Measurements from ENCODE around the gene C6orf132. TPM values are rescaled to one million over a fixed set of nuclear protein-coding genes. Genes with fewer than 3 reads are reported as not detected.

C6orf132 gene
- total and polyA plus RNA-seq, 2 of the 4 experiments (the other 2 are of a cell fraction), result 0.72 to 1.7 TPM

GRCh38 chr6:42163981-42164380 is 21.6 kb upstream of the C6orf132 start:
- dilution Hi-C loops (cut with HindIII; ENCODE audit: low sequenced_read_pairs, unreplicated experiment) (no loop called here), intact Hi-C loops (cut with micrococcal nuclease) (loop anchor here (10.0 kb wide), 1 partner anchor 379 kb away; the partner anchor contains the start of genes PRICKLE4 and TOMM6), in situ Hi-C loops (cut with MboI; ENCODE audit: low sequenced_read_pairs) (no loop called here)
- no peak overlapping the region for H3K4me2 ChIP-seq (ENCODE audit: low read depth, low read length)
- peak overlapping the region; percentile 33; the same call in 1 of the 2 replicates for H2AK5ac ChIP-seq (ENCODE audit: low read depth, low read length)
- H3K14ac ChIP-seq (replicated peaks; ENCODE audit: low read depth, low read length), result no peak overlapping the region
- 0 out of 2 replicates have a peak overlapping the region, but pooled peaks have one; percentile 5 for H2BK20ac ChIP-seq (ENCODE audit: low read depth, low read length)
- H2AK9ac ChIP-seq (replicated peaks; ENCODE audit: low read depth, low read length, poor library complexity), result peak overlapping the region; percentile 85
- peak overlapping the region; percentile 29; the same call in 1 of the 2 replicates for H2BK120ac ChIP-seq (ENCODE audit: low read depth, low read length)
- no CpG with 5 or more reads among the region's 1 CpG for WGBS, 2 experiments (ENCODE audit: extremely low coverage in 2 of 2, insufficient read length in 1 of 2)
- BruUV-seq (replicated peaks), result no TSS peak
- peak overlapping the region; percentile 23; the same call in 1 of the 2 replicates for H3K27ac ChIP-seq (ENCODE audit: insufficient read depth, low read length)
- H4K20me1 ChIP-seq (ENCODE audit: insufficient read depth, low read length), result no peaks in the 10 kb centered on the region
- CTCF ChIA-PET, result interaction anchor here (0.7 to 1.4 kb wide), 8 partner anchors 8 to 94 kb away, joined by 3 to 7 read pairs (median 4); a partner anchor contains a TSS
- peak overlapping the region; percentile 14; the same call in 1 of the 2 replicates for H4K5ac ChIP-seq (ENCODE audit: low read depth, low read length)
- H2BK5ac ChIP-seq (ENCODE audit: low read depth, low read length, poor library complexity, severe bottlenecking), result peak overlapping the region; percentile 11
- no peak overlapping the region for H2BK15ac ChIP-seq (ENCODE audit: low read depth, low read length)
- H4K91ac ChIP-seq (ENCODE audit: insufficient read depth, low read depth, low read length), result 0 out of 2 replicates have a peak overlapping the region, but pooled peaks have one; percentile 31
- H3K4me3 ChIP-seq (ENCODE audit: insufficient read depth, low read depth, low read length), result no peak overlapping the region
- no peak overlapping the region for H3K23ac ChIP-seq (ENCODE audit: low read depth, low read length)
- POLR2A ChIA-PET (ENCODE audit: unreplicated experiment), result interaction anchor here (0.6 kb wide), 1 partner anchor 308 kb away, joined by 6 read pairs; no protein-coding TSS in a partner anchor
- no peaks in the 10 kb centered on the region for H3K79me1 ChIP-seq (ENCODE audit: low read depth in 1 of 2, low read length in 2 of 2)
- TF ChIP-seq RCOR1 (IDR thresholded peaks at IDR 0.05; ENCODE audit: insufficient replicate concordance, low read length), result no peak
- no peak for TF ChIP-seq FOS (IDR thresholded peaks at IDR 0.05; ENCODE audit: low read depth, low read length)
- no peak for TF ChIP-seq CEBPB (IDR thresholded peaks at IDR 0.05; ENCODE audit: low read depth, low read length)
- TF ChIP-seq, protein P1, sequence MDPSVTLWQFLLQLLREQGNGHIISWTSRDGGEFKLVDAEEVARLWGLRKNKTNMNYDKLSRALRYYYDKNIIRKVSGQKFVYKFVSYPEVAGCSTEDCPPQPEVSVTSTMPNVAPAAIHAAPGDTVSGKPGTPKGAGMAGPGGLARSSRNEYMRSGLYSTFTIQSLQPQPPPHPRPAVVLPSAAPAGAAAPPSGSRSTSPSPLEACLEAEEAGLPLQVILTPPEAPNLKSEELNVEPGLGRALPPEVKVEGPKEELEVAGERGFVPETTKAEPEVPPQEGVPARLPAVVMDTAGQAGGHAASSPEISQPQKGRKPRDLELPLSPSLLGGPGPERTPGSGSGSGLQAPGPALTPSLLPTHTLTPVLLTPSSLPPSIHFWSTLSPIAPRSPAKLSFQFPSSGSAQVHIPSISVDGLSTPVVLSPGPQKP (IDR thresholded peaks at IDR 0.05; ENCODE audit: borderline replicate concordance, low read depth, low read length), result no peak
- TF ChIP-seq RFX5 (IDR thresholded peaks at IDR 0.05; ENCODE audit: low read depth, low read length), result no peak
- peak overlapping the region; percentile 10; the same call in 1 of the 2 replicates for H3K18ac ChIP-seq (ENCODE audit: low read depth, low read length)
- H2AFZ ChIP-seq (replicated peaks; ENCODE audit: low read length, poor library complexity), result peak overlapping the region; percentile 80
- peak; percentile 65 for DNase-seq
- no peaks in the 10 kb centered on the region for H3K9me1 ChIP-seq (ENCODE audit: insufficient read depth, low read length)
- H3K4me1 ChIP-seq (ENCODE audit: control insufficient read depth, insufficient read depth, low read length), result peaks cover 9% of the 10 kb centered on the region
- peak overlapping the region; percentile 6; the same call in 1 of the 2 replicates for H3K4ac ChIP-seq (ENCODE audit: low read depth, low read length)
- H3K27me3 ChIP-seq (ENCODE audit: control insufficient read depth, insufficient read depth, low read length), result peaks cover 6% of the 10 kb centered on the region
- no peaks in the 10 kb centered on the region for H3K36me3 ChIP-seq (ENCODE audit: control insufficient read depth, insufficient read depth, low read length)
- H3K9ac ChIP-seq (ENCODE audit: low read depth, low read length), result no peak overlapping the region
- H4K8ac ChIP-seq (ENCODE audit: low read depth in 2 of 2, low read length in 2 of 2), result peak overlapping the region in 1 of 2 experiments; percentile 51; a peak in 1 of 4 replicates
- ATAC-seq (ENCODE audit: low read depth), result peak; percentile 74
- no peaks in the 10 kb centered on the region for H3K9me3 ChIP-seq (ENCODE audit: control insufficient read depth, insufficient read depth, low read length)
- H3K56ac ChIP-seq (ENCODE audit: extremely low read depth, insufficient read depth, low read length), result no peak overlapping the region

All from IMR-90 (cell line).